ENCODE data around the gene FOXJ1.
"Not testable (repeated sequence)": the region's sequence is repeated elsewhere in the genome, so short reads cannot be mapped to it uniquely, and the experiment has no call there.

The FOXJ1 gene

GRCh38 chr17:76141212-76142038, at the start of gene FOXJ1:
FOXJ1 (minus strand) TSS chr17:76141245; CDS start chr17:76140395, 850 bp downstream.
- peak; percentile 100 for DNase-seq (ENCODE audit: low spot score)

GRCh38 chr17:76189741-76190140, 48.7 kb upstream of the FOXJ1 start:
- DNase-seq (ENCODE audit: low spot score): no peak

- no peak for DNase-seq (ENCODE audit: low spot score)
Measured at GRCh38 chr17:76189247-76189646, 48.2 kb upstream of the FOXJ1 start.

- no peak for DNase-seq (ENCODE audit: low spot score)
Measured at GRCh38 chr17:76188213-76189016, 47.4 kb upstream of the FOXJ1 start.

GRCh38 chr17:76186774-76187173, 45.7 kb upstream of the FOXJ1 start:
- not testable (repeated sequence) for DNase-seq (ENCODE audit: low spot score)

- DNase-seq (ENCODE audit: low spot score): no peak
Measured at GRCh38 chr17:76184290-76184689, 43.2 kb upstream of the FOXJ1 start.

GRCh38 chr17:76182016-76182764, 41.1 kb upstream of the FOXJ1 start:
- peak; percentile 92 for DNase-seq (ENCODE audit: low spot score)

GRCh38 chr17:76179496-76180467, 38.7 kb upstream of the FOXJ1 start:
- no peak for DNase-seq (ENCODE audit: low spot score)

- no peak for DNase-seq (ENCODE audit: low spot score)
Measured at GRCh38 chr17:76178124-76178523, 37.1 kb upstream of the FOXJ1 start.

- DNase-seq (ENCODE audit: low spot score): no peak
Measured at GRCh38 chr17:76176701-76177574, 35.9 kb upstream of the FOXJ1 start.

GRCh38 chr17:76174037-76174436, 33.0 kb upstream of the FOXJ1 start:
- no peak for DNase-seq (ENCODE audit: low spot score)

- no peak for DNase-seq (ENCODE audit: low spot score)
Measured at GRCh38 chr17:76173474-76173873, 32.4 kb upstream of the FOXJ1 start.

GRCh38 chr17:76171706-76172105, 30.7 kb upstream of the FOXJ1 start:
- no peak for DNase-seq (ENCODE audit: low spot score)

- DNase-seq (ENCODE audit: low spot score): no peak
Measured at GRCh38 chr17:76170114-76170513, 29.1 kb upstream of the FOXJ1 start.

GRCh38 chr17:76166906-76167305, 25.9 kb upstream of the FOXJ1 start:
- DNase-seq (ENCODE audit: low spot score): no peak

- no peak for DNase-seq (ENCODE audit: low spot score)
Measured at GRCh38 chr17:76166168-76166567, 25.1 kb upstream of the FOXJ1 start.

GRCh38 chr17:76164331-76164730, 23.3 kb upstream of the FOXJ1 start:
- DNase-seq (ENCODE audit: low spot score): no peak

- DNase-seq (ENCODE audit: low spot score): no peak
Measured at GRCh38 chr17:76163919-76164318, 22.9 kb upstream of the FOXJ1 start.

GRCh38 chr17:76161619-76162266, 20.7 kb upstream of the FOXJ1 start:
- DNase-seq (ENCODE audit: low spot score): no peak
